Upper lobe of left lung (tissue), 6 donors: Measurements from ENCODE around the gene PTRH1. TPM values are rescaled to one million over a fixed set of nuclear protein-coding genes. Genes with fewer than 3 reads are reported as not detected.
A peak's percentile ranks its signal among the peaks of the same experiment; 100 is the strongest.

Experiments
- ATAC-seq, 2 donors: fragments of 200-7000 bp; cut with Tn5 transposase; one replicate each; pipeline ENCODE4 v1.9.1; 2022; ENCODE audit warnings: mild to moderate bottlenecking in 2 of 2, moderate library complexity in 2 of 2; ENCODE audit not compliant: low FRiP score in 2 of 2
- DNase-seq, 2 donors: peaks; one replicate each; pipeline ENCODE4 v3.0.0-alpha.2; 2019 to 2020
- H3K27ac ChIP-seq, 4 donors: fragments of 200-600 bp; sonication (generic); one replicate each; pipeline ENCODE4 v1.5.1; 2016 to 2019
- H3K27me3 ChIP-seq, 4 donors: fragments of 200-600 bp; sonication (generic); one replicate each; pipeline ENCODE4 v1.5.1; 2017 to 2019
- H3K36me3 ChIP-seq, 4 donors: fragments of 200-600 bp; sonication (generic); one replicate each; pipeline ENCODE4 v1.5.1; 2016 to 2019
- H3K4me1 ChIP-seq, 4 donors: fragments of 200-600 bp; sonication (generic); one replicate each; pipeline ENCODE4 v1.5.1; 2018 to 2019
- H3K4me3 ChIP-seq, 4 donors: fragments of 200-600 bp; sonication (generic); one replicate each; pipeline ENCODE4 v1.5.1; 2017 to 2019; ENCODE audit warnings: mild to moderate bottlenecking in 2 of 4, moderate library complexity in 1 of 4
- H3K9me3 ChIP-seq, 4 donors: fragments of 200-600 bp; sonication (generic); one replicate each; pipeline ENCODE4 v1.5.1; 2018 to 2019
- CTCF ChIP-seq, 6 experiments: fragments of 450-650 bp in 4 of 6; fragments of 200-600 bp in 2 of 6; sonication (generic) in 2 of 6; IDR thresholded peaks; one replicate each; pipeline ENCODE4 v1.5.1; 2016 to 2019; ENCODE audit warnings: antibody characterized with exemption in 6 of 6
- EP300 ChIP-seq, 4 donors: sonication (generic); formaldehyde crosslinking; IDR thresholded peaks; one replicate each; pipeline ENCODE4 v1.5.1; 2017; ENCODE audit warnings: antibody characterized with exemption in 4 of 4, control low read depth in 2 of 4
- POLR2A ChIP-seq, 4 donors: fragments of 450-650 bp; IDR thresholded peaks; one replicate each; pipeline ENCODE4 v1.5.1; 2016 to 2017; ENCODE audit warnings: antibody characterized with exemption in 4 of 4, mild to moderate bottlenecking in 2 of 4
- POLR2AphosphoS5 ChIP-seq, 2 donors: sonication (generic); formaldehyde crosslinking; IDR thresholded peaks; one replicate each; pipeline ENCODE4 v1.5.1; 2017; ENCODE audit warnings: antibody characterized with exemption in 2 of 2
- WGBS, 2 donors: methylation state at CpG; one replicate each; pipeline ENCODE4 v1.1.5; 2017 to 2018; 5-methylcytosine and 5-hydroxymethylcytosine counted together
- total RNA-seq, 6 donors: library from RNA; depleted of rRNA in 4 of 6; stranded (reverse); fragments of >200 nt in 4 of 6; gene quantifications; one replicate each; pipeline versions ENCODE4 v1.1.0 to v1.2.1, GENCODE V29; 2016 to 2021
- donor health status: DM: no; HTN: no; CAD: no; lungs with moderate emphysema.
- donor health status: DM: no; HTN: yes; CAD: no; lungs with severe emphysema.

The PTRH1 gene
- total RNA-seq, 6 donors from 2014 or later, result 7.4 to 33.5 (median 18.7) TPM

DNA sequence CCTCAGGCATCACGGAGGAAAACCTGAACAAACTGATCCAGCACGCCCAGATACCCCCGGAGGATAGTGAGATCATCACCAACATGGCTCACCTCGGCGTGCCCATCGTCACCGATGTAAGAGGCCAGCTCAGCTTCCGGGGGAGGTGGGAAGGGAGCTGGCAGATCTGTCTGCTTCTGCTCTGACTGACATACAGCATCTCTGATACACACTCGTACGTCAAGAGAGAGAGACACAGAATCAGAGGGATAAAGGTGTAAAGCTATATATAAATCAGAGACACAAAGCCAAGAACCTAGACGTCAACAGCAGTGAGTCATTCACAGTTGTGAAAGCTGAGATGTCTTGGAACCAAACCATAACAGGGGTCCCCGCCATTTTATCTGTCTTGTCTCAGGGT lies 38.8 kb downstream of the PTRH1 start:
- Histone ChIP-seq H3K4me1 (no peaks in the 10 kb centered on the region), H3K9me3 (no peaks in the 10 kb centered on the region), H3K4me3 (no peak overlapping the region), H3K27ac (no peak overlapping the region), H3K27me3 (no peaks in the 10 kb centered on the region), H3K36me3 (peaks cover 25 to 96% (median 69%) of the 10 kb centered on the region in 4 donors)
- DNase-seq (no peak), ATAC-seq (no peak)
- 92 to 96% methylated on average over 12 of the region's 12 CpGs for WGBS, 2 donors
- no peak for TF ChIP-seq POLR2A (IDR thresholded peaks at IDR 0.05)
- no peak for TF ChIP-seq CTCF (IDR thresholded peaks at IDR 0.05)
- no peak for TF ChIP-seq POLR2AphosphoS5 (IDR thresholded peaks at IDR 0.05)
- no peak for TF ChIP-seq EP300 (IDR thresholded peaks at IDR 0.05)

DNA sequence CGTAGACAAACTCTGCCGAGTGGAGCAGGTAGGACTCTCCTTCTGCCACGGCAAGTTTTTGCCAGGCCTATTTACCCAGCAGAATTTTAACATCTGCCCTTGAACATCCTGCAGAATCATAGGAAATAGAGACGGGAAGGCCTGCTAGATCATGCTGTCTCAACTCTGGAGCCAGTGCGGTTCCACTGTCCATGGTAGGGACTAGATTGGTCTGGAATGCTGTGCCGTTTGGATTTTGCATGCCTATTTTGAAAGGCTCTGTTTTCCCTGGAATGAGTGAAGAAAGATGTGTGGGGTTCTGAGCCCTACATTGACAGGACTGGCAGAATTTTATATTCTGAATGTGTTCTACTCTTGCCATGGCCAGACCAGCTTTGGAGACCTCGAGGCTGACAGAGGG lies 42.2 kb downstream of the PTRH1 start:
- Histone ChIP-seq H3K4me3 (no peak overlapping the region), H3K27ac (no peak overlapping the region), H3K27me3 (no peaks in the 10 kb centered on the region), H3K36me3 (peaks cover 17 to 91% (median 47%) of the 10 kb centered on the region in 4 donors), H3K4me1 (no peaks in the 10 kb centered on the region), H3K9me3 (no peaks in the 10 kb centered on the region)
- TF ChIP-seq CTCF (IDR thresholded peaks at IDR 0.05) (no peak), EP300 (IDR thresholded peaks at IDR 0.05) (no peak), POLR2AphosphoS5 (IDR thresholded peaks at IDR 0.05) (no peak), POLR2A (IDR thresholded peaks at IDR 0.05) (no peak)
- WGBS, 2 donors, result 89 to 96% methylated on average over 7 of the region's 7 CpGs
- DNase-seq (no peak), ATAC-seq (no peak)

DNA sequence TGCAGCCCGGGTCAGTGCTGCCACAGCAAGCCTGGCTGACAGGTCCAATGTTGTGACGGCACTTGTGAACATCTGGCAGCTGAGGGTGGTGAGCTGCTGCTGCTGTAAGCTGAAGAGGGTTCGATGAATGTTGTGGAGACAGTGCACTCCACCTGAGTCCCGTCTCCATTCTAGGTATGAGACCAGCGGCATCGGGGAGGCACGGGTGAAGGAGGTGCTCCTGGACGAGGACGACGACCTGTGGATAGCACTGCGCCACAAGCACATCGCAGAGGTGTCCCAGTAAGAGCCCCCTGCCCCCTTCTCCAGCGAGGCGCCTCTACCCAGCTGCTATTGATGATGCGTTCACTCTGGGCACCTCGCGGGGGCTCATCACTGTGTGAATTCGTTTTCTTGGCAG lies 47.6 kb downstream of the PTRH1 start:
- TF ChIP-seq CTCF (IDR thresholded peaks at IDR 0.05) (no peak), POLR2A (IDR thresholded peaks at IDR 0.05) (no peak), EP300 (IDR thresholded peaks at IDR 0.05) (no peak), POLR2AphosphoS5 (IDR thresholded peaks at IDR 0.05) (no peak)
- Histone ChIP-seq H3K36me3 (peaks cover 13 to 85% (median 50%) of the 10 kb centered on the region in 4 donors), H3K27ac (no peak overlapping the region), H3K9me3 (no peaks in the 10 kb centered on the region), H3K4me1 (peaks cover 0 to 8% (median 2%) of the 10 kb centered on the region in 4 donors), H3K27me3 (no peaks in the 10 kb centered on the region), H3K4me3 (no peak overlapping the region)
- 91 to 95% methylated on average over 18 of the region's 18 CpGs for WGBS, 2 donors
- ATAC-seq (no peak), DNase-seq (peak in 1 of 2 donors; percentile 41)

GRCh38 chr9:127667127-127667844 lies 48.2 kb downstream of the PTRH1 start:
- H3K4me1 ChIP-seq, result peaks cover 0 to 8% (median 2%) of the 10 kb centered on the region in 4 donors
- H3K27ac ChIP-seq, result no peak overlapping the region
- ATAC-seq (no peak), DNase-seq (no peak)
- TF ChIP-seq POLR2A (IDR thresholded peaks at IDR 0.05), result no peak
- TF ChIP-seq CTCF (IDR thresholded peaks at IDR 0.05), result no peak
- TF ChIP-seq EP300 (IDR thresholded peaks at IDR 0.05), result no peak
- no peak for TF ChIP-seq POLR2AphosphoS5 (IDR thresholded peaks at IDR 0.05)
- no peaks in the 10 kb centered on the region for H3K9me3 ChIP-seq
- H3K4me3 ChIP-seq, result no peak overlapping the region
- H3K36me3 ChIP-seq, result peaks cover 10 to 85% (median 48%) of the 10 kb centered on the region in 4 donors
- no peaks in the 10 kb centered on the region for H3K27me3 ChIP-seq
- WGBS, 2 donors, result 74 to 77% methylated on average over 3 of the region's 3 CpGs
